Caco-2 (cell line): Measurements from ENCODE around the gene AHCY. TPM values are rescaled to one million over a fixed set of nuclear protein-coding genes. Genes with fewer than 3 reads are reported as not detected.
A peak's percentile ranks its signal among the peaks of the same experiment; 100 is the strongest.
"Not testable (repeated sequence)": the region's sequence is repeated elsewhere in the genome, so short reads cannot be mapped to it uniquely, and the experiment has no call there.

Experiments
- Bru-seq: library from RNA; stranded (reverse); fragments of 400-500 nt; gene quantifications from one replicate; lab custom pipeline; 2021; lab: Mats Ljungman, UMichigan
- BruChase-seq, 2 experiments: library from RNA; stranded (reverse); fragments of 400-500 nt; gene quantifications; one replicate each; lab custom pipeline; 2021; lab: Mats Ljungman, UMichigan
- BruUV-seq: library from RNA; stranded (reverse); fragments of 400-500 nt; replicated peaks from 2 replicates; lab custom pipeline; 2021; lab: Mats Ljungman, UMichigan
- CTCF ChIA-PET: fragments of 300-600 bp; sonication (Branson Sonifier 250); formaldehyde crosslinking; loops from one replicate; lab custom pipeline; 2022; ENCODE audit warnings: antibody characterized with exemption; lab: Charles Lee
- POLR2A ChIA-PET: fragments of 300-600 bp; sonication (Branson Sonifier 250); formaldehyde crosslinking; loops from one replicate; lab custom pipeline; 2022; ENCODE audit warnings: antibody characterized with exemption; lab: Charles Lee
- DNase-seq, 2 experiments: peaks; one replicate each; pipeline versions ENCODE4 v3.0.0 to v3.0.0-alpha.2; 2020 to 2022
- H3K27me3 ChIP-seq: replicated peaks from 2 replicates; pipeline ENCODE4 v1.6.0; 2011; ENCODE audit warnings: low read length; ENCODE audit not compliant: control insufficient read depth, insufficient read depth
- H3K36me3 ChIP-seq: 2 replicates; pipeline ENCODE4 v1.5.1; 2011; ENCODE audit warnings: low read length; ENCODE audit not compliant: control insufficient read depth, insufficient read depth
- H3K4me1 ChIP-seq: fragments of 250-450 bp; sonication (Bioruptor Pico); 2 replicates; pipeline ENCODE4 v1.5.1; 2020; ENCODE audit warnings: mild to moderate bottlenecking
- H3K4me3 ChIP-seq: 2 replicates; pipeline ENCODE4 v1.5.1; 2011; ENCODE audit warnings: low read depth, mild to moderate bottlenecking, control low read depth, low read length
- H3K9me3 ChIP-seq: fragments of 250-450 bp; sonication (Bioruptor Pico); 2 replicates; pipeline ENCODE4 v1.5.1; 2020; ENCODE audit warnings: mild to moderate bottlenecking, moderate library complexity
- H3K27ac Mint-ChIP-seq: one replicate; pipeline ENCODE4 v1.8.0; 2022; ENCODE audit warnings: mixed read lengths; ENCODE audit not compliant: unreplicated experiment
- H3K27me3 Mint-ChIP-seq: one replicate; pipeline ENCODE4 v1.8.0; 2022; ENCODE audit warnings: mixed read lengths; ENCODE audit not compliant: insufficient read depth, unreplicated experiment
- H3K36me3 Mint-ChIP-seq: one replicate; pipeline ENCODE4 v1.8.0; 2022; ENCODE audit warnings: mild to moderate bottlenecking, mixed read lengths; ENCODE audit not compliant: insufficient read depth, unreplicated experiment
- H3K4me1 Mint-ChIP-seq: one replicate; pipeline ENCODE4 v1.8.0; 2022; ENCODE audit warnings: low read depth, mixed read lengths; ENCODE audit not compliant: unreplicated experiment
- H3K4me3 Mint-ChIP-seq: one replicate; pipeline ENCODE4 v1.8.0; 2022; ENCODE audit warnings: mild to moderate bottlenecking, moderate library complexity, mixed read lengths; ENCODE audit not compliant: unreplicated experiment
- H3K9me3 Mint-ChIP-seq: one replicate; pipeline ENCODE4 v1.8.0; 2022; ENCODE audit warnings: mixed read lengths; ENCODE audit not compliant: unreplicated experiment
- CTCF ChIP-seq, 2 experiments: fragments of 200-600 bp in 1 of 2; IDR thresholded peaks; 1 replicate in 1 of 2; 2 replicates in 1 of 2; pipeline versions ENCODE4 v1.5.1 to v1.8.0; 2011 to 2022; ENCODE audit warnings: antibody characterized with exemption in 1 of 2, control low read depth in 1 of 2, inconsistent platforms in 1 of 2, low read depth in 1 of 2, low read length in 1 of 2, mild to moderate bottlenecking in 1 of 2, moderate library complexity in 1 of 2; ENCODE audit not compliant: insufficient read depth in 1 of 2, severe bottlenecking in 1 of 2, unreplicated experiment in 1 of 2
- intact Hi-C: fragments of 100-400 bp; cut with micrococcal nuclease; formaldehyde crosslinking; loops from one replicate; pipeline ENCODE4 v1.10.0; 2022; ENCODE audit not compliant: unreplicated experiment
- long read RNA-seq: library from polyadenylated mRNA; stranded (forward); transcript quantifications from one replicate; pipeline ENCODE4 v2.0.0, GENCODE V29; 2022
- total RNA-seq: library from RNA; stranded (reverse); gene quantifications from 2 replicates; pipeline ENCODE4 v1.2.3, GENCODE V29; 2022

AHCY gene
- total RNA-seq (665 and 691 TPM in 2 replicates), Bru-seq, nascent RNA (percentile 93 among the genes with signal in this experiment), BruChase-seq, experiment 1, labeled RNA remaining after a 2-hour chase (percentile 91 among the genes with signal in this experiment), BruChase-seq, experiment 2, labeled RNA remaining after a 6-hour chase (percentile 95 among the genes with signal in this experiment)
- long read RNA-seq, transcript AHCY-201 (10 exons, 2,143 nt): major isoform, 435 of 541 reads
- long read RNA-seq, partial matches to known transcripts: 64 of 541 reads
- long read RNA-seq, other reads (novel, unspliced or antisense): 40 of 541 reads

GRCh38 chr20:34302723-34303533 is at the start of gene AHCY:
TSS of gene AHCY (minus strand) at chr20:34303355. CDS start at chr20:34303270, 85 bp downstream.
- Histone ChIP-seq H3K4me3 (peak within 1 kb of the TSS; percentile 73), H3K9me3 (no peaks in the 10 kb centered on the region), H3K36me3 (peaks cover 2% of the 10 kb centered on the region), H3K4me1 (peaks cover 46% of the 10 kb centered on the region), H3K27me3 (no peaks in the 10 kb centered on the region)
- peak; percentile 100 for DNase-seq
- peaks cover 15% of the 10 kb centered on the region for H3K4me1 Mint-ChIP-seq
- ChIA-PET CTCF (interaction anchor here (0.5 to 4.6 kb wide), 10 partner anchors 9 to 467 kb away, joined by 3 to 61 read pairs (median 4); partner anchors contain the start of gene ITCH), POLR2A (interaction anchor here (0.6 to 3.6 kb wide), 6 partner anchors 8 to 981 kb away, joined by 3 to 23 read pairs (median 11); partner anchors contain the start of genes DYNLRB1 and ITCH)
- no peaks in the 10 kb centered on the region for H3K9me3 Mint-ChIP-seq
- no peaks in the 10 kb centered on the region for H3K27me3 Mint-ChIP-seq
- TF ChIP-seq CTCF (IDR thresholded peaks at IDR 0.05; ENCODE audit: insufficient read depth in 1 of 2, low read depth in 1 of 2, low read length in 1 of 2, severe bottlenecking in 1 of 2, unreplicated experiment in 1 of 2): no peak
- intact Hi-C loops: loop anchor here (1.0 to 2.0 kb wide), 4 partner anchors 8 to 406 kb away; no protein-coding TSS in a partner anchor
- H3K4me3 Mint-ChIP-seq: no peak within 1 kb of the TSS
- BruUV-seq: no TSS peak
- H3K36me3 Mint-ChIP-seq: peaks cover 25% of the 10 kb centered on the region
- peak within 1 kb of the TSS; percentile 90 for H3K27ac Mint-ChIP-seq

GRCh38 chr20:34350095-34350494 is 46.9 kb upstream of the AHCY start:
- Mint-ChIP-seq H3K27ac (no peak overlapping the region), H3K36me3 (no peaks in the 10 kb centered on the region), H3K27me3 (no peaks in the 10 kb centered on the region), H3K9me3 (no peaks in the 10 kb centered on the region), H3K4me3 (no peak overlapping the region), H3K4me1 (peaks cover 11% of the 10 kb centered on the region)
- no peak overlapping the region for H3K4me3 ChIP-seq
- CTCF ChIA-PET: interaction anchor here (0.6 to 1.6 kb wide), 4 partner anchors 13 to 212 kb away, joined by 3 to 7 read pairs (median 4); partner anchors contain the start of gene ITCH
- no peak for TF ChIP-seq CTCF (IDR thresholded peaks at IDR 0.05; ENCODE audit: insufficient read depth in 1 of 2, low read depth in 1 of 2, low read length in 1 of 2, severe bottlenecking in 1 of 2, unreplicated experiment in 1 of 2)
- H3K36me3 ChIP-seq: no peaks in the 10 kb centered on the region
- no peak for DNase-seq
- H3K4me1 ChIP-seq: peaks cover 19% of the 10 kb centered on the region
- no TSS peak for BruUV-seq
- POLR2A ChIA-PET: interaction anchor here (0.9 to 1.8 kb wide), 2 partner anchors 13 to 44 kb away, joined by 3 to 10 read pairs; partner anchors contain the start of gene ITCH
- H3K9me3 ChIP-seq: no peaks in the 10 kb centered on the region
- H3K27me3 ChIP-seq: no peaks in the 10 kb centered on the region
- intact Hi-C loops: no loop called here

GRCh38 chr20:34347571-34347970 is 44.4 kb upstream of the AHCY start:
- no peak for TF ChIP-seq CTCF (IDR thresholded peaks at IDR 0.05; ENCODE audit: insufficient read depth in 1 of 2, low read depth in 1 of 2, low read length in 1 of 2, severe bottlenecking in 1 of 2, unreplicated experiment in 1 of 2)
- CTCF ChIA-PET: interaction anchor here (0.7 to 1.2 kb wide), 2 partner anchors 28 to 35 kb away, joined by 3 to 7 read pairs; no protein-coding TSS in a partner anchor
- POLR2A ChIA-PET: interaction anchor here (1.2 kb wide), 1 partner anchor 16 kb away, joined by 4 read pairs; the partner anchor contains the start of gene ITCH

GRCh38 chr20:34346533-34346865 is 43.3 kb upstream of the AHCY start:
- POLR2A ChIA-PET, H3K27ac Mint-ChIP-seq, DNase-seq, H3K36me3 ChIP-seq, H3K9me3 Mint-ChIP-seq, BruUV-seq, H3K27me3 Mint-ChIP-seq, H3K4me3 Mint-ChIP-seq, H3K9me3 ChIP-seq, intact Hi-C loops, H3K36me3 Mint-ChIP-seq, H3K4me3 ChIP-seq, H3K27me3 ChIP-seq: not testable (repeated sequence)
- H3K4me1 Mint-ChIP-seq: peaks cover 24% of the 10 kb centered on the region
- H3K4me1 ChIP-seq: peaks cover 43% of the 10 kb centered on the region
- CTCF ChIA-PET: interaction anchor here (0.7 kb wide), 1 partner anchor 156 kb away, joined by 4 read pairs; no protein-coding TSS in a partner anchor

More at GRCh38 chr20:34347571-34347970, 44.4 kb upstream of the AHCY start:
- Mint-ChIP-seq H3K4me1 (peaks cover 24% of the 10 kb centered on the region), H3K27ac (no peak overlapping the region), H3K4me3 (no peak overlapping the region), H3K27me3 (no peaks in the 10 kb centered on the region), H3K36me3 (no peaks in the 10 kb centered on the region), H3K9me3 (no peaks in the 10 kb centered on the region)
- Histone ChIP-seq H3K36me3 (no peaks in the 10 kb centered on the region), H3K4me3 (no peak overlapping the region), H3K4me1 (peaks cover 43% of the 10 kb centered on the region), H3K9me3 (no peaks in the 10 kb centered on the region), H3K27me3 (no peaks in the 10 kb centered on the region)
- no TSS peak for BruUV-seq
- DNase-seq: no peak
- intact Hi-C loops: no loop called here
